Measurements from ENCODE around the gene SYNE3.
A peak's percentile ranks its signal among the peaks of the same experiment; 100 is the strongest.

Gene SYNE3

DNA sequence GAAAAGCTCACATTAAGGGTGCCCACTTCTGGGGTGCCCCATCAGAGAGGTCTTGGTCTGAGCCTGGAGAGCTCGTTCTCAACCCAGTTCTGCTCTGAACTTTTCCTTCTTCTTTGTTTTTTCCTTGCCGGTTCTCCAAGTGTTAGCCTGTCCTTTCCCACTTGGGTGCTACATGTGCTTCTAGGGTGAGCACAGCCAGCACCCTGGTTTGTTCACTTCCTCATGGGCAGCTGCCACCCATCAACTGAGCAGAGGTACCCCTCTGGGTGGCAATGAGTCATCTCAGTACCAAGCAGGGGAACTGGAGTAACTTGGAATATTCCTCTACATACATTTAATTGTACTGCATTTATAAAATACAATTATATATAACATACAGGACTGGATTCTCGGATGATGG lies 3.9 kb upstream of the SYNE3 start:
- DNase-seq (ENCODE audit: extremely low spot score): no peak
- TF ChIP-seq, protein P1, sequence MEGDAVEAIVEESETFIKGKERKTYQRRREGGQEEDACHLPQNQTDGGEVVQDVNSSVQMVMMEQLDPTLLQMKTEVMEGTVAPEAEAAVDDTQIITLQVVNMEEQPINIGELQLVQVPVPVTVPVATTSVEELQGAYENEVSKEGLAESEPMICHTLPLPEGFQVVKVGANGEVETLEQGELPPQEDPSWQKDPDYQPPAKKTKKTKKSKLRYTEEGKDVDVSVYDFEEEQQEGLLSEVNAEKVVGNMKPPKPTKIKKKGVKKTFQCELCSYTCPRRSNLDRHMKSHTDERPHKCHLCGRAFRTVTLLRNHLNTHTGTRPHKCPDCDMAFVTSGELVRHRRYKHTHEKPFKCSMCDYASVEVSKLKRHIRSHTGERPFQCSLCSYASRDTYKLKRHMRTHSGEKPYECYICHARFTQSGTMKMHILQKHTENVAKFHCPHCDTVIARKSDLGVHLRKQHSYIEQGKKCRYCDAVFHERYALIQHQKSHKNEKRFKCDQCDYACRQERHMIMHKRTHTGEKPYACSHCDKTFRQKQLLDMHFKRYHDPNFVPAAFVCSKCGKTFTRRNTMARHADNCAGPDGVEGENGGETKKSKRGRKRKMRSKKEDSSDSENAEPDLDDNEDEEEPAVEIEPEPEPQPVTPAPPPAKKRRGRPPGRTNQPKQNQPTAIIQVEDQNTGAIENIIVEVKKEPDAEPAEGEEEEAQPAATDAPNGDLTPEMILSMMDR (IDR thresholded peaks at IDR 0.05; ENCODE audit: control extremely low read depth, extremely low read depth, low read depth, missing control alignments): no peak
- ChIA-PET POLR2A (interaction anchor here (0.7 kb wide), 1 partner anchor 13 kb away, joined by 3 read pairs; no protein-coding TSS in a partner anchor), CTCF (interaction anchor here (0.9 to 1.5 kb wide), 5 partner anchors 13 to 93 kb away, joined by 3 to 6 read pairs (median 4); no protein-coding TSS in a partner anchor)

DNA sequence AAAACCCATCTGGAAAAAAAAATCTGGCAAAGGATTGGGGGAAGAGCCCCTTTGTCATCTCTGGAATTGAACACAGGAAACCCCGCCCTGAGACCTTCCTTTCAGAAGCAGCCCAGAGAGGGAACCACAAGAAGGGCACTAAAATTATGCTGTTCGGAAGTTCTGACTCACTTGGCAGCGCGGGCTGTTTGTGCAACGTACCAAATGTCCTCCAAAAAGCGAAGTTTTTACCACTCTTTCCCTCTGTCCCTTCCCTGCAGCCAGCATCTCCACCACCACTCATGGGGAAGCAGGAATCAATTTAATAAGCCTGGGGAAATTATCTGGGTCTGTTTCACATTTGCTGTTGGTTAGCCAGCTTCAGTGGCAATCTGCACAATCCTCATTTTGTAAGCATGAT lies 3.2 kb upstream of the SYNE3 start:
- CTCF ChIA-PET: interaction anchor here (0.9 to 7.3 kb wide), 6 partner anchors 7 to 82 kb away, joined by 3 to 110 read pairs (median 4); no protein-coding TSS in a partner anchor
- POLR2A ChIA-PET: no interaction called here
- TF ChIP-seq, protein P1 (IDR thresholded peaks at IDR 0.05; ENCODE audit: control extremely low read depth, extremely low read depth, low read depth, missing control alignments): no peak
- no peak for DNase-seq (ENCODE audit: extremely low spot score)

DNA sequence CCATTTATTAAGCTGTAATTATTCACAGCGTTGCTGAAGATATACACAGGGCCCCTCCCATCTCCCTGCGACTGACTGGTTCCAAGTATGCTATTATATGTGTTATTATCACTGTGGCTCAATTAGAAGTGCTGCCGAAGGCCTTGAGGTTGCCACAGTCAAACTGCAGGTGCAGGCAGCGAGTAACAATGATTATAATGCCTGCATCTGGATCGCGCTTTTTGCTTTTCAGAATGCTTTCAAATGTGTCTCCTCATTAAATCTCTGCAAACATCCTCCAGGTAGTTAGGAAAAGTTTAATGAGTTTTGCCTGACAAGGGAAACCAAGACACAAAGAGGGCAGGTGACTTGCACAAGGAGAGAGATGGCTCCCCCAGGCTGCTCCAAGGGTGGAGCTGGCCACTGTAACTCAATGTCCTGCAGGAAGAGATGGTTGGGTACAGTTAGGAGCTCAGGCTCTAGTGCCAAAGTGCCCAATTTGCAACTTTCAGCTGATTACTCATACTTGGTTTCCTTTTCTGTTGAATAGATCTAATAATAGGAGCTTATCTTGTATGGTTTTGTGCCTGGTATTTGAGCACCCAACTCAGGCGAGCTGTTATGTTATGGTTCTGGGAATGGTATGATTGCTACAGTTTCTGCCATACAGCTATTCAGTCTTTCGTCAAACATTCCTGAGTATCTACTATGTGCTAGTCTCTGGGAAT lies 1.7 kb upstream of the SYNE3 start:
- CTCF ChIA-PET: interaction anchor here (1.1 to 7.3 kb wide), 11 partner anchors 8 to 91 kb away, joined by 3 to 110 read pairs (median 4); no protein-coding TSS in a partner anchor
- TF ChIP-seq, protein P1 (IDR thresholded peaks at IDR 0.05; ENCODE audit: control extremely low read depth, extremely low read depth, low read depth, missing control alignments): no peak
- no peak for DNase-seq (ENCODE audit: extremely low spot score)
- POLR2A ChIA-PET: interaction anchor here (0.5 to 0.6 kb wide), 2 partner anchors 15 to 145 kb away, joined by 6 to 7 read pairs; no protein-coding TSS in a partner anchor

DNA sequence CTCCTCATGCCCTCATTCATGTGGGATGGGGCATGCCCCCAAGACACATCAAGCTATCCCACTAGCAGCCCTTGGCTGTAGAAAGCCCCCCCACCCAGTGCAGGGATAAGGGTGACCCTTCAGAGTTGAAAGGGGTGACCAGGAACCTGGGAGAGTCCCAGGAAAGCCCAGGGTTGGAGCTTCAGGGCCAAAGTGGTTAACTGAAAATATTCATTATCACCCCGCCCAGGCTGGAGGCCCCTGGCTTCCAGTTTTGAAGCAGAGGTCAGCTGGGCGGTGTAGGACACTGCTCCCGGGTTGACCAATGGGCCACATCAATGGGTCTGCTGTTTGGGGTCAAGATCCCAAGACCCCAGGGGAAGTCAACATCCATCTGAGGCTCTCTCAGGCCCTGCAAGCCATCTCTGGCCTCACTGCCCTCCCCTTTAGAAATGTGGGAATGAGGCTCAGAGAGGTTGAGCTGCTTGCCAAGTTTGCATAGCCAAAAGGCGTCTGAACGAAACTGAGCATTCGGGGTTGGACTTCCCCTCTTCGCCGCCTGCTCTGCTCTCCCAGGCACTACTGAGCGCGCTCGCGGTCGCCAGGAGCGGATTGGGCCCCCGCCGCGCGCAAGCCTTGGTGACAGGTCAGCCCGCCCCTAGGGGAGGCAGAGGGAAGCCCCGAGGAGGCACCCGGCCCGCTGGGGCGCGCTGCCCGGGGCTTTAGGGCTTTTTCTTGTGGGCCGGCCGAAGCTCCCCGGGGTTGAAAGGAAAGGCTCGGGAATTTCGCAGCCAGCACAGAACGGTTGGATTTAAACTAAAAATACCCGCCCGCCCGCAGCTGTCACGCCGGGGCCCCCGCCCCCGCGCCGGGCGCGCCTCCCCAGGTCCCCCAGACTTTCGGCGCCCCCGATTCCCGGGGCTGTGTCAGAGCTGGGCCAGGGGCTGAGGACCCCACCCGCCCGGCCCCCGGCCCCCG lies 576 bp downstream of the SYNE3 start:
- peak; percentile 92 for DNase-seq (ENCODE audit: extremely low spot score)
- TF ChIP-seq, protein P1 (IDR thresholded peaks at IDR 0.05; ENCODE audit: control extremely low read depth, extremely low read depth, low read depth, missing control alignments): peak; percentile 30
- CTCF ChIA-PET: interaction anchor here (0.7 to 7.3 kb wide), 19 partner anchors 9 to 88 kb away, joined by 3 to 110 read pairs (median 4); no protein-coding TSS in a partner anchor
- POLR2A ChIA-PET: interaction anchor here (0.6 to 2.0 kb wide), 4 partner anchors 10 to 144 kb away, joined by 3 to 9 read pairs (median 6); no protein-coding TSS in a partner anchor

DNA sequence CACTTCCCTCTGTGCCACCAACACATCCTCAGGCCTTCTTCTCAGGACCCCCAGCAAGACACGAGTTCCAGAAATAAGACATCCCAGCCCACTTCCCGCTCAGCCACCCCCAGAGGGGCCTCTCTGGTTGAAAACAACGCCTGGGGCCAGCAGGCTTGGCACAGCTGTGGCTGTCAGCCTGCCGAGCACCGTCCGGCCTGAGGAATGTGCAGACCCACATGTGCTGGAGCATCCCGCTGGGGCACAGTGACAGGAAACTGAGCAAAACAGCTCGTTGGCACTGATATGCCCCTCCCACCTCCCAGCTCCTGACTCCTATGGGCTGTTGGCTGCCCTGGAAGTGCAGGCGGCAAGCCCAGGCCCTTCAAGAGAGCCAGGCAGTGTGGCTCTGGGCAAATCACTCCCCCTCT lies 1.4 kb downstream of the SYNE3 start:
- ChIA-PET CTCF (interaction anchor here (1.0 to 7.3 kb wide), 13 partner anchors 8 to 87 kb away, joined by 3 to 110 read pairs (median 5); no protein-coding TSS in a partner anchor), POLR2A (interaction anchor here (1.5 to 2.0 kb wide), 3 partner anchors 9 to 18 kb away, joined by 3 to 8 read pairs (median 4); no protein-coding TSS in a partner anchor)
- no peak for DNase-seq (ENCODE audit: extremely low spot score)
- TF ChIP-seq, protein P1 (IDR thresholded peaks at IDR 0.05; ENCODE audit: control extremely low read depth, extremely low read depth, low read depth, missing control alignments): no peak
